C4-2B (cell line): ENCODE measurements around the gene SPAG17.

Experiments used
- H3K27ac ChIP-seq: fragments of 450-650 bp; 2 replicates; pipeline ENCODE4 v1.5.1; 2017
- ZFX ChIP-seq: fragments of 450-650 bp; IDR thresholded peaks from 2 replicates; pipeline ENCODE4 v1.6.1; 2017
- TF ChIP-seq, protein P1 (sequence below): fragments of 450-650 bp; conservative IDR thresholded peaks from 2 replicates; pipeline ENCODE4 v1.5.1; 2017; ENCODE audit warnings: mild to moderate bottlenecking

Gene SPAG17

DNA sequence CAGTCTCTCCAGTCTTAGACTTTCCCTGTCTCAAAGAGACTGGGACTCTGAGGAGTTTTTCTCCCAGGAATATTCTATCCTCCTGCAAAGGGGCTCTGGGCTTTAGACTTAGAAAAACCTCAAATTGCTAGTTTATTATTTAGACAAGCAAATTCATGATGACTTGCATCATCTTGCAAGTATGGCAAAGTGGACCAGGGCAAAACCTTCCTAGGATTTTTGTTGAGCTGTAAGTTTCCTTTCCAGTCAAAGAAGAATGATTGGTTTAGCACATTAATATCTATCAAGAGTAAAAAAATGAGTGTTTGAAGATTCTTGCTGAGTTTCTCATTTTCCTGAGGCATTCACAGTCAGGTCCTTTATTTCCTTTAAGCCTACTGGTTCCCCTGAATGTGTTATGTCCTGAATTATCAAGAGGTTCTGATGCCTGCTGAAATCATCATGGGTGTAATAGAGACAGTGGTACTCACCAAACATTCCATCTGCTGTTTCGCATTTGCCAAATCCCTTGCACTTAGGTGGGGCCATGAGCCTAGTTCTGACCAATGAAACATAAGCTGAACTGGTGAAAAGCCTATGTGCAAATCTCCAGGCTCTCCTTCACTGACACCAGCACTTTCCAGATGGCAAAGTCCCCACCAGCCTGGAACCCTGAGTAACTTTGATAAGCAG, 25.2 kb upstream of the SPAG17 start:
- no peak for TF ChIP-seq ZFX
- TF ChIP-seq, protein P1, sequence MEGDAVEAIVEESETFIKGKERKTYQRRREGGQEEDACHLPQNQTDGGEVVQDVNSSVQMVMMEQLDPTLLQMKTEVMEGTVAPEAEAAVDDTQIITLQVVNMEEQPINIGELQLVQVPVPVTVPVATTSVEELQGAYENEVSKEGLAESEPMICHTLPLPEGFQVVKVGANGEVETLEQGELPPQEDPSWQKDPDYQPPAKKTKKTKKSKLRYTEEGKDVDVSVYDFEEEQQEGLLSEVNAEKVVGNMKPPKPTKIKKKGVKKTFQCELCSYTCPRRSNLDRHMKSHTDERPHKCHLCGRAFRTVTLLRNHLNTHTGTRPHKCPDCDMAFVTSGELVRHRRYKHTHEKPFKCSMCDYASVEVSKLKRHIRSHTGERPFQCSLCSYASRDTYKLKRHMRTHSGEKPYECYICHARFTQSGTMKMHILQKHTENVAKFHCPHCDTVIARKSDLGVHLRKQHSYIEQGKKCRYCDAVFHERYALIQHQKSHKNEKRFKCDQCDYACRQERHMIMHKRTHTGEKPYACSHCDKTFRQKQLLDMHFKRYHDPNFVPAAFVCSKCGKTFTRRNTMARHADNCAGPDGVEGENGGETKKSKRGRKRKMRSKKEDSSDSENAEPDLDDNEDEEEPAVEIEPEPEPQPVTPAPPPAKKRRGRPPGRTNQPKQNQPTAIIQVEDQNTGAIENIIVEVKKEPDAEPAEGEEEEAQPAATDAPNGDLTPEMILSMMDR, result no peak

DNA sequence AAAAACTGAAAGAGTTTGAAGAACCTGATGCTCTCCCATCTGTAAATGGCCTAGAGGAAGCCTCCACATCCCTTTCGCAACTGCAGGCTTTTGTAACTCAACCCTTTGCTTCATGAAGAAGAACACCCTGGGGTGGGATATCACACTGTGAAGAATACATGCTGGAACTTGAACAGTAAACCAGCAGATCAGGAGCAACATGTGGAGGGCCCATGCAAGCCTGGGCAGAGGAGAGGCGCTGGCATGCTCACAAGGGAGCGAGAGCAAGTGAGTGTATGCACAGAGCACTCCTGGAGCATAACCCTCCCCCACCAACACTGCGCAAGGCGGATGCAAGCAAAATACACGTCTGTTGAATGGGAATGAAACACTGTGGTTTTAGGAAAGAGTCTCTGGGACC, 24.6 kb upstream of the SPAG17 start:
- no peak overlapping the region for H3K27ac ChIP-seq
- TF ChIP-seq, protein P1, result no peak
- no peak for TF ChIP-seq ZFX

More for the DNA sequence above, 25.2 kb upstream of the SPAG17 start:
- no peak overlapping the region for H3K27ac ChIP-seq

GRCh38 chr1:118206966-118207365, 21.9 kb upstream of the SPAG17 start:
- no peak for TF ChIP-seq ZFX
- TF ChIP-seq, protein P1, result no peak
- H3K27ac ChIP-seq, result no peak overlapping the region

GRCh38 chr1:118204648-118205047, 19.6 kb upstream of the SPAG17 start:
- TF ChIP-seq, protein P1, result no peak
- no peak for TF ChIP-seq ZFX
- no peak overlapping the region for H3K27ac ChIP-seq

GRCh38 chr1:118204105-118204504, 19.1 kb upstream of the SPAG17 start:
- TF ChIP-seq ZFX, result no peak
- TF ChIP-seq, protein P1, result no peak
- H3K27ac ChIP-seq, result no peak overlapping the region

- no peak overlapping the region for H3K27ac ChIP-seq
- TF ChIP-seq, protein P1, result no peak
- no peak for TF ChIP-seq ZFX
Observed at GRCh38 chr1:118202076-118202608, 17.1 kb upstream of the SPAG17 start.

- TF ChIP-seq, protein P1, result no peak
- TF ChIP-seq ZFX, result no peak
- H3K27ac ChIP-seq, result no peak overlapping the region
Observed at GRCh38 chr1:118201524-118201923, 16.5 kb upstream of the SPAG17 start.
